ENCODE measurements around the gene VPS37C.
"Not testable (repeated sequence)": the region's sequence is repeated elsewhere in the genome, so short reads cannot be mapped to it uniquely, and the experiment has no call there.

VPS37C gene

DNA sequence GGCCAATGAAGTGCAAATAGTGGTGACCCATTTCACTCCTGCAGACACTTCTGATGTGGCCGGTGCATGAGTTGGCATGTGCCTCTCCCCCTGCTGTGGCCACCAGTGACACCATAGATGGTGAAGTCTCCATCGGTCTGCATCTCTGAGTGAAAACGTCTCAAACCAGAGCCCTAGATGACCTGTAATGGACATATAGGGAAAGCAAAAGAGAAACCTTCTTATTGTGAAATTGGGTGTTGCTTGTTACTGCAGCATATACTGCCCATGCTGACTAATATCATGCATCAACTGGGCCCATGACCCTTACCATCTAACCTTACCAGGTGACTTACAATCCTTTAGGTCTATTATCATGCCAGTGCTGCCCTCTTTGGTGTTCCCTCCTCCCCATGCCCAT lies 11.7 kb upstream of the VPS37C start:
- TF ChIP-seq, protein P1, sequence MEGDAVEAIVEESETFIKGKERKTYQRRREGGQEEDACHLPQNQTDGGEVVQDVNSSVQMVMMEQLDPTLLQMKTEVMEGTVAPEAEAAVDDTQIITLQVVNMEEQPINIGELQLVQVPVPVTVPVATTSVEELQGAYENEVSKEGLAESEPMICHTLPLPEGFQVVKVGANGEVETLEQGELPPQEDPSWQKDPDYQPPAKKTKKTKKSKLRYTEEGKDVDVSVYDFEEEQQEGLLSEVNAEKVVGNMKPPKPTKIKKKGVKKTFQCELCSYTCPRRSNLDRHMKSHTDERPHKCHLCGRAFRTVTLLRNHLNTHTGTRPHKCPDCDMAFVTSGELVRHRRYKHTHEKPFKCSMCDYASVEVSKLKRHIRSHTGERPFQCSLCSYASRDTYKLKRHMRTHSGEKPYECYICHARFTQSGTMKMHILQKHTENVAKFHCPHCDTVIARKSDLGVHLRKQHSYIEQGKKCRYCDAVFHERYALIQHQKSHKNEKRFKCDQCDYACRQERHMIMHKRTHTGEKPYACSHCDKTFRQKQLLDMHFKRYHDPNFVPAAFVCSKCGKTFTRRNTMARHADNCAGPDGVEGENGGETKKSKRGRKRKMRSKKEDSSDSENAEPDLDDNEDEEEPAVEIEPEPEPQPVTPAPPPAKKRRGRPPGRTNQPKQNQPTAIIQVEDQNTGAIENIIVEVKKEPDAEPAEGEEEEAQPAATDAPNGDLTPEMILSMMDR (conservative IDR thresholded peaks at IDR 0.05; ENCODE audit: low read depth, low read length) = no peak
- no peak for DNase-seq (ENCODE audit: low read depth)
- no peak overlapping the region for H3K4me3 ChIP-seq (ENCODE audit: low read depth, low read length)

DNA sequence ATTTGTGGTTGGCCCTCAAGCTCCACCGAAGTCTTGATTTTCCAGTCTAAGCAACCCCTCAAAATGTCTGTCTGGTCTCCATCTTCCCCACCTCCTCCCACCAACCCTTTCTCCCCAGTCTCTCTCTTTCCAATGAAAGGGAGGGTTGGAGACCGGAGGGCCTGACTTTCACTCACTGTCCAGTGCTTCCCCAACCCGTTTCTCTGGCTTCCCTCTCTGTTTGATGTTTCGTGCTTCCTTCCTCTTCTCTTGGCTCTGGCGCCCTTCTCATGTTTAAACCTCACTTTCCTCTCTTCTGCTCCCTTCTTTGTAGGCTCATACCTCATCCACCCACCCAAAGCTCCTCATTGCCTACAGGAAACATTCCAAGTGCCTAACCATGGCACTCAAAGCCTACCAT lies 11.1 kb upstream of the VPS37C start:
- no peak overlapping the region for H3K4me3 ChIP-seq (ENCODE audit: low read depth, low read length)
- TF ChIP-seq, protein P1 (conservative IDR thresholded peaks at IDR 0.05; ENCODE audit: low read depth, low read length) = no peak
- no peak for DNase-seq (ENCODE audit: low read depth)

DNA sequence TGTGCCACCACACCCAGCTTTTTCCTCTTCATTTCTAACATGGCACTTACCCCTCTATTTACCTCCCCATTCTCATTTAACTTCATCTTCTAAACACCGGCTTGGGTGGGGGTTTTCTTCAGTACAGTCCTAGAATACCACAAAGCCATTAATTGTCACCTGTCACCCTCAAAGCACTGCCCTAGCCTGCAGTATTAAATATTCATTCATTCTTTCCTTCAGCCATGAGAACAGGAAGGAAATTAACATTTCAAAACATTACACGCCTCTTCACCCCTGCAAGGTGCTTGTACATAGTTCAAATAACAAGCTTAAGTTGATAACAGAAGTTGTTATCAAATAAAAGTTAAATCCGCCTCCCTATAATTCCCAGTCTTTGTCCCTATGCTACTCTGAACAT lies 10.7 kb upstream of the VPS37C start:
- no peak for DNase-seq (ENCODE audit: low read depth)
- TF ChIP-seq, protein P1 (conservative IDR thresholded peaks at IDR 0.05; ENCODE audit: low read depth, low read length) = no peak
- no peak overlapping the region for H3K4me3 ChIP-seq (ENCODE audit: low read depth, low read length)

DNA sequence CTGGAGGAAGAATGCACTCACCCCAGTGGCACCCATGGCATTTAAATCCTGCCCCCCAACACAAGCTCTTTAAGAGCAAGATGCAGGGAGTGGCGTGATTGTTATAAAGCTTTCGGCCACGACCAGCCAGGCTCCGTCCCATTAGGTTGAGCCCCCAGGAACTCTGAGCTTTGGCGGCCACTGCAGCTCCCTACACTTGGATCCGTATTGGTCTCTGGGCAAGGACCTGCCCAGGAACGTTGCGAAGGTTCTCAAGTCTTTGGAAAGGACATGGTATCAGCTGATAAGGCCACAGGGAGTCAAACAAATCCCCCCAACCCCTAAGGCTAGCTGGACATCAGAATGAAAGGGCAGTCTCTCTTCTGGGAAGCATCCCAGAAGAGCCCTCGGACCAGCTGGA lies 9.3 kb upstream of the VPS37C start:
- TF ChIP-seq, protein P1 (conservative IDR thresholded peaks at IDR 0.05; ENCODE audit: low read depth, low read length) = no peak
- no peak overlapping the region for H3K4me3 ChIP-seq (ENCODE audit: low read depth, low read length)
- DNase-seq (ENCODE audit: low read depth) = no peak

DNA sequence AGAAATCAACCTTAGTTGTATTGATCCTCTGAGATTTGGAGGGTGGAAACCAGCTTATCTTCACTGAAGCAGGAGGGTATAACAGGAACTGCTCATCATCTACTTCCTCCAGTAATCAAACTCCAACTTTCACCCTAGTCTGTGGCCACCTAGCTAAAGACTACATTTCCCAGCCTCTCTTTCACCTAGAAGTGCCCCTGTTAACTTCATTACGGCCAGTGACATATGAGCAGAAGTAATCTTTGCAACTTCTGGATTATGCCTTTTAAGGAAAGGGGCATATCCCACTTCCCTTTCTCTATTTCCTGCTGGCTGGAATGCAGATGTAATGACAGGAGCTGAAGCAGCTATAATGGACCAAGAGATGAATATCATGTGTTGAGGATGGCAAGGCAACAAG lies 7.6 kb upstream of the VPS37C start:
- TF ChIP-seq, protein P1 (conservative IDR thresholded peaks at IDR 0.05; ENCODE audit: low read depth, low read length) = no peak
- DNase-seq (ENCODE audit: low read depth) = no peak
- H3K4me3 ChIP-seq (ENCODE audit: low read depth, low read length) = no peak overlapping the region

DNA sequence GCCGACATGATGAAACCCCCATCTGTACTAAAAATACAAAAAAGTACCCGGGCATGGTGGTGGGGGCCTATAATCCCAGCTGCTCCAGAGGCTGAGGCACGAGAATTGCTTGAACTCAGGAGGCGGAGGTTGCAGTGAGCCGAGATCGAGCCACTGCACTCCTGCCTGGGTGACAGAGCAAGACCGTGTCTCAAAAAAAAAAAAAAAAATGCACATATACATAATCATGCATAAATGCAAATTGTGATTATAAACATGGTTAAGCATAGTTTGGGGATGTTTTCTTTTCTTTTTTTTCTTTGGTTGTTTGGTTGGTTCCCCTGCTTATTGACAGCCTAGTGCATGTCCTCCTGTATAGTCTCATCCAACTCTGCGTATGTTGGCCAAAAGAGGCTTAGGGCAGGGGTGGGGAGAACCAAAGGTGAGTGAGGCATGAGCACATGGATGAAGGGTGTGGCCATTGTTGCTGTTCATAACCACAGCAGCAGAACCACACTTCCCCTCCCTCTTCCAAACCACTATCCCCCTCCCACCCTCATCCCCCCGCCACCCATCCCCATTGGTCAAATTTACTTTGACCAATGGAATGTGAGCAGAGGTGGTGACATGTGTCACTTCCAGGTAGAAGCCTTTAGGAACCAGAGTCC lies 6.9 kb upstream of the VPS37C start:
- TF ChIP-seq, protein P1 (conservative IDR thresholded peaks at IDR 0.05; ENCODE audit: low read depth, low read length) = no peak
- no peak for DNase-seq (ENCODE audit: low read depth)
- no peak overlapping the region for H3K4me3 ChIP-seq (ENCODE audit: low read depth, low read length)

DNA sequence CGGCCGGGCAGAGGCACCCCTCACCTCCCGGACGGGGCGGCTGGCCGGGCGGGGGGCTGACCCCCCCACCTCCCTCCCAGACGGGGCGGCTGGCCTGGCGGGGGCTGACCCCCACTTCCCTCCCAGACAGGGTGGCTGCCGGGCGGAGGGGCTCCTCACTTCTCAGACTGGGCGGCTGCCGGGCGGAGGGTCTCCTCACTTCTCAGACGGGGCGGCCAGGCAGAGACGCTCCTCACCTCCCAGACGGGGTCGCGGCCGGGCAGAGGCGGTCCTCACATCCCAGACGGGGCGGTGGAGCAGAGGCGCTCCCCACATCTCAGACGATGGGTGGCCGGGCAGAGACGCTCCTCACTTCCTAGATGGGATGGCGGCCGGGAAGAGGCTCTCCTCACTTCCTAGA lies 5.1 kb upstream of the VPS37C start:
- H3K4me3 ChIP-seq (ENCODE audit: low read depth, low read length); DNase-seq (ENCODE audit: low read depth): not testable (repeated sequence)

DNA sequence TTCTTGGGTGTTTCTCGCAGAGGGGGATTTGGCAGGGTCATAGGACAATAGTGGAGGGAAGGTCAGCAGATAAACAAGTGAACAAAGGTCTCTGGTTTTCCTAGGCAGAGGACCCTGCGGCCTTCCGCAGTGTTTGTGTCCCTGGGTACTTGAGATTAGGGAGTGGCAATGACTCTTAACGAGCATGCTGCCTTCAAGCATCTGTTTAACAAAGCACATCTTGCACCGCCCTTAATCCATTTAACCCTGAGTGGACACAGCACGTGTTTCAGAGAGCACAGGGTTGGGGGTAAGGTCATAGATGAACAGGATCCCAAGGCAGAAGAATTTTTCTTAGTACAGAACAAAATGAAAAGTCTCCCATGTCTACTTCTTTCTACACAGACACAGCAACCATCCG lies 4.6 kb upstream of the VPS37C start:
- DNase-seq (ENCODE audit: low read depth); H3K4me3 ChIP-seq (ENCODE audit: low read depth, low read length): not testable (repeated sequence)
